CD4-positive, alpha-beta T cell treated with Interleukin-1 beta for 1 hour (primary cell): Measurements from ENCODE around the gene NOP9.

Experiments used
- DNase-seq, 2 donors: peaks; one replicate each; pipeline ENCODE4 v3.0.0-alpha.2; 2020 to 2022

Gene NOP9

DNA sequence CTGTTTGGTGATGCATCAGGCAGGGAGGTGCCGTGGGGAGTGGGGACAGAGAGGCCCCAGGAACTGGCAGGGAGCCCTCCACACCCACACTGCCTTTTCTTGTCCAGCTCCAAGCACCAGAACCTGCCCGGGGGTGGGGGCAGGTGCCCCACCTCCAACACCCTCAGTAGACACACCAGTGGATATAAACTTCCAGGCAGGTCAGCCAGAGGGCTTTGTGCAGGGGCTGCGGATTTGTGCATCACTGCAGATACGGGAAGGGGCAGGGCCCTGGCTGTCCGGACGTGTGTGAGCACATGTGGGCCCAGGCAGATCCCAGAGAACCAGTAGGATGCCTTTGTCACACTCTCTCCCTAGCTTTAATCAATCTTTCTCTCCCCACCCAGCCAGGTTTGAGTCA lies 35.4 kb upstream of the NOP9 start:
- DNase-seq: no peak

DNA sequence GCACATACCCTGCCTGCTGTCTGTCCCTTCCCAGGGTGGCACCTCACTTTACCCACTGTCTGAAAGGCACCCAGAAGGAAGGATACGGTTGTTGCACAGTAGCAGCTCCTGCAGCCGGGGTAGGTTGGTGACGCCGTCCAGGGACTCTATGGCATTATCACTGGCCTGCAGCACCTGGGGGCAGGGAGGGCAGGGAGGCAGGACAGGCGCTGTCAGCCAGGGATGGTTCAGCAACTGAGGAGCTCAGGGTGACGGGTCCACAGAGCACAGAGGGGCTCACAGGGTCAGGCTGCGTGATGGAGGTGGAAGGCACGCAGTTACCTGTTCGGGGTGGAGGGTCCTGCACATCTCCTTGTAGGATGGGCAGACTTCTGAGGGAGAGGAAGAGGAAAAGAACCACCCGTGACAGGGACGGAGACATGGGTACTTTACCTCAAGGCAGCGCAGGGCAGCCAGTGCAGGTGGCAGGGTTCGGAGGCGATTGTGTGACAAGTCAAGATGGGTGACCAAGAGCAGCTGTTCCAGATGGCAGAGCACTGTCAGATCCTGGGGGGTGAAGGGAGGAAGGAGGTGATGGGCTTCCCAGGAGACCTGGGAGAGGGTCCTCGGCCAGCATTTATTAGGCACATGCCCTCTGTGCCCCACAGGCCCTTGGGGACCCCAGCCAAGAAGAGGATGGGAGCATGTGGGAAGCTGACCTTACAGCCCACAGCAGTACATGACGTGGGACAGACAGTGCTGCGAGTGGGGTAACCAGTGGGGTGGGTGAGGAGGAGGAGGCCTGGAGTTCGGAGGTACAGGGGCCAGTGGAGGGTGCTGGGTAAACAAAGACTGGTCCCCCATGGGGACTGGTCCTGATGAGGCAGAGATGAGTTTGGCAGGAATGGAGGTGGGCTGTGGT lies 33.1 kb upstream of the NOP9 start:
- DNase-seq: no peak

DNA sequence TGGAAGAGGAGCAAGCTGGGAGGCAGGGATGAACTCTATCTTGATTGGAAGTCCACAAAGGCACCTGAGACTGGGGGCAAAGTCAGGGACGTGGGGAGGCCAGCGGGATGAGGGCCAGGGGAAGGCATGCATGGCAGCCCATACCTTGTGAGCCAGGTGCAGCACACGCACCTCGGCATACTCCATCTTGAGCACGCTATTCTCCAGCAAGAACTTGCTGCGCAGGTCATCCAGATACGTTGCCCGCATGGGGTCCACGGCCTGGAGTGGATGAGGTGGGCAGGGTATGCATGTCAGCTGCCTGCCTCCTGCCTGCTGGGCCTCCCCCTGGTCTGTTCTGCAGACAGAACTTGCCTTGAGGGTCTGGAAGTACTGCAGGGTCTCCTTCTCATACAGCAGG lies 32.1 kb upstream of the NOP9 start:
- DNase-seq: no peak

DNA sequence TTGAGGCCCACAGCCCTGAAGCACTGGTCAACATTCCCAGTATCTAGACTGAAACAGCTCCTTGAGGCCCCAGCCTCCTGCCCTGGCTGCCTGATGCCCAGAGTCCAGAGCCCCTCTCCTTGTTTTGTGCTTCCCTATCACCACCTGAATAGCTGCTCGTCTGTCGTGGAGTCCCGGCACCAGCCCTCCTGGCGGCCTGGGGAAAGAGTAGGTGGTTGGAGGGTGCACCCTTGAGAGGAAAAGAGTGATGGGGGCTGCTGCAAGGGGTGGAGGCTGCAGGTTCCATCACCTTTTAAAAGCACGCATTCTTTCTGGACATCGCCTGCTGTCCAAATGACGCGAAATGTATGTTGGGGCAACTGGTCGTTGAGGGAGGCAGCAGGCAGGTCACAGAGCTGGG lies 31.4 kb upstream of the NOP9 start:
- no peak for DNase-seq

DNA sequence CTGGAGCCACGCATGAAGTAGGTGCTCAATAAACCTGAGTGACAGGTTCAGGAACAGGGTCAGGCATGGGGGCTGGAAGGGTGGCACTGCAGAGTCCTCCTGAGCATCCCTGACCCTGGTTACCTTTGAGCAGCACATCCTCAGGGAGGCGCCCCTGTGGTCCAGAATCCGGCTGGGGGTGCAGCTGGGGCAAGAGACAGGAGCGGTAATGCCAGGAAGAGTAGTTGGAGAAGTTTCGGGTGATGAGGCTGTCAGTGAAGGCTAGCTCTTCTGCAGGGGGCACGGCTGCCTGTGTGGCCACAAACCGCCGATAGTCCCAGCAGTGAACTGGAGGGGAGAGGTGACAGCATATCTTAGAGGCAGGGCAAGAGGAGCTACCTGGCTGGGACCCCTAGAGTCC lies 30.3 kb upstream of the NOP9 start:
- no peak for DNase-seq

DNA sequence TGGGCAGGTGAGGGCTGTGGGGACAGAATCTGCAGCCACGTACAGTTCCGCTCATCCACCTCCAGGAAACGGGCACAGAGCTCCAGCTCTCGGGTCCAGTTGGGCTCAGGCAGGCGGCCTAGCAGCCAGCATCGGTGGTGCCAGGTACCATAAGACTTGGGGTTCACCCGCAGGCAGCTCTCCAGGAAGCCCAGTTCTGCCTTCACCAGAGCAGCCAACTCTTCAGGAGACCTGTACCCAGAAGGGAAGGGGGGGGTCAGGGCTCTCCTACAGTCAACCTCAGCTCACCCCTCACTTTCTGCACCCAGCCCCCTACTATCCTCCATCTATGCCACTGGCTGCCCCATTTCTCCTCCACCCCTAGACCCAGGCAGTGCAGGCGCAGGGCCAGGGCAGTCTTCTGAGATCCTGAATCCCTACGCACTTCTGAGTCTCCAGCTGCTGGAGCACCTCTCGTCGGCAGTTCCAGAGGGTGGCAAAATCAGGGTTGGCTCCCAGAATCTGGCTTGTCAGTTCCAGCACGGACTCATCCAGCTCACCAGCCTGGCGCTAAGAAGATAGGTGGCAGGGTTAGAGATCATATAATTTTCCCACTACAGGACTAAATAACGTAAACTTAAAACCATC lies 29.6 kb upstream of the NOP9 start:
- no peak for DNase-seq

DNA sequence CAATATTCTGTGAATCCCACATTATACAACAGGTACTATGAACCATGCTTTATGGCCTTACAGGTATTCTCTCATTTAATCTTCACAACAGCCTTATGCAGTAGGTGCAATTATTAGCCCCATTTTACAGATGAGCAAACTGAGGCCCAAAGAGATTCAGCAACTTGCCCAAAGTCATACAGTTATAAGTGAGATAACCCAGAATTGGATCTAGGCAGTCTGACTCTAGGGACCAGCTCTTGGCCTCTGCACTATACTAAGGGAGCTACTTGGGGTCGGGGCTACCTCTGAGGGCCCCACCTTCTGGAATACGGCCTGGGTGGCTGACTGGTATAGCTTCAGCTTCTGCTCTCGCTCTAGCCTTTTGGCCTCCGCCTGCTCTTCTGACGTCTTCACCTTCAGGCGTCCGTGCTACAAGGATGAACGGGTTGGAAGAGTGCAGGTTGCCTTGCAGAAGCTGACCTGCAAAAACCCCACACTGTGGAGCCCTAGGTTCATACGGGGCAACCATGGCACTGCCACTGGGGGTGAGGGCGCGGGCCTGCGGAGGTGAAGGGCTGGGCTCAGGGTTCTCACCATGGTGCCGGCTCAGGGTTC lies 29.0 kb upstream of the NOP9 start:
- DNase-seq: no peak

DNA sequence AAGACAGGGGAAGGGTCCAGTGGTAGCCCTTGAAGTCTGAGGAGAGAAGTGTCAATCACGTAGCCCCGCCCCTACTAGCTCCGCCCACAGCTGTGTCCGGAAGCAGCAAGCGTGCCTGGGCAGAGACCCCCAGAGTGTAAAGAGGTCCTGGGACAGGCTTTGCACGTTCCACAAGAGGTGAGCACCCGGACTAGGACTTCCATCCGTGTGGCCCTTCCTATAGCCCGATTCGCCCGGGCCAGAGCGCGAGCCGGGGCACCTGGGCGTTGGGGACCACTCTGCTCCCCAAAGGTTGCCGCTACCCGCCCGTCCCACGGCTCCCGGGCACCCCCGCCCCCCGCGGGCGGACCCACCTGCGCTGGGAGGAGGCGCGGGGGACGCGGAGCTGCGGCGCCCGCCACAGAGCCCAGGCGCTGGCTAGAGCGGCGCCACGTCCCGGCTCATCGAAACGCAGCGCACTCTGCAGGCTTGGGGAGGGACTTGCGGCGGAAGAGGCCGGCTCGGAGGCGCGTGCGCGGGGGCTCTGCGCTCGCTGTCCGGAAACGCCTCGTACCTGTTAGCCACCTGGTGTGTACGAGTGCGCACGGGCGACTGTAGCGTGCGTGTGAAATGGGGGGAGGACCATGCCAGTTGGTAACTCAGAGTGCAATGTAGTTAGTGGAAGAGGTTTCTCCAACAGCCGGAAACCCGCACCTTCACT lies 28.4 kb upstream of the NOP9 start, which contains the start of gene RABGGTA:
Gene RABGGTA (minus strand): TSS at position 464 of the 700 bp plus-strand sequence. CDS start 482 bp downstream, outside the sequence.
- peak; percentile 96 for DNase-seq

DNA sequence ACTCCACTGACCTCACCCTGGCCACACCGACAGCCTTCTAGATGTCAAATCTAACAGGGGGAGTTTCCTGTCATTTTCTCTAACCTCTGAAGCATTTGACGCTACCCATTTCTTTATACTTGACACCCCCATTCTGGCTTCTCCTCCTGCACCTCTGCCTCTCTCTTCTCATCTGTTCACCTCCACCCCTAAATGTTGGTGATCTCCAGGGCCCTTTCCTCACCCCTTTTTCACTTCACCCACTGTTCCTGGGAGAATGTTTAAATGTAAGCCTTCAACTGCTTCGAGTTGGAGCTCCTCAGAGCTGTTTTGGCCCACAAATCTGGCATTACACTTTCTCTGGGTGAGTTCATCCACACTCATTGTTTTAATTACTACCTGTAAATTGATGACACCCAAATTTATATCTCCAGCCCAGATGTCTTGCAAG lies 27.8 kb upstream of the NOP9 start:
- no peak for DNase-seq

DNA sequence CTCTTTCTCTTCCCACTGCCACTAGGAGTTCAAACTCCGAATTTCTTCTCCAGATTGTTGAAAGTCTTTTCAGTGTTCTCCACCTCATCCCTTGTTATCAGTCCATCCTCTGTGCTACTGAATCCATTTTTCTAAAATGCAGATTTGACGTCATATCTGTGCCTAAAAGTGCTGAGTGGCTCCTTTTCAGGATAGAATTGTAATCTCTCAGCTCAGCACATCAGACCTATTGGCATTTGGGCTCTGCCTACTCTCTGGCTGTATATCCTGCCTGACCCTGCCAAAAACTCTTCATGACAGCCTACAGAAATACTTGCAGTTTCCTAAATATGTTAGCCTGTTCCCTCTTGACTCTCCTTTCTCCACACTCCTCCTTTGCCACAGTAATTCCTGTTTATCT lies 27.2 kb upstream of the NOP9 start:
- DNase-seq: no peak

DNA sequence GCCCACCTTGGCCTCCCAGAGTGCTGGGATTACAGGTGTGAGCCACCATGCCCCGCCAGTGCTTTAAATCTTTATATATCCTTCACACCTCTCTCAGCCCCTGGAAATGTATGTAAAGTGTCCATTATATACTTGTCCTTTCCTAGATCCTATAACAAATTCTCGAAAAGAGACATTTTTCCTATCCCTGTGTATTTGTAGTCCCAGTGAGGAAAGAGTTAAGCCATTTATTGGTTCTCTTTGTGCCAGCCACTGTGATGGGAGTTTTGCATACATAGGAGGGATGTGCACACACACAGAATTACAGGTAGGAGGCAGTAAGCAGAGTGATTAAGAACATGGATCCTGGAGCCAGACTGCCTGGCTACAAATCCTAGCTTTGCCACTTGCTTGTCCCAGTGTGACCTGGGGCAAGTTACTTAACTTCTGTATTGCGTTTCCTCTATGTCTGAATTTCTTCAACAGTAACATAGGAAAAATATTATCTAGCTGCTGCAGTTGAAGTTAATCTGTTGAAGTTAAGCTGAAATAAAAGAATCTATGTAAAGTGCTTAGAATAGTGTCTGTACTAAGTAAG lies 26.1 kb upstream of the NOP9 start:
- peak in 1 of 2 donors; percentile 7 for DNase-seq

DNA sequence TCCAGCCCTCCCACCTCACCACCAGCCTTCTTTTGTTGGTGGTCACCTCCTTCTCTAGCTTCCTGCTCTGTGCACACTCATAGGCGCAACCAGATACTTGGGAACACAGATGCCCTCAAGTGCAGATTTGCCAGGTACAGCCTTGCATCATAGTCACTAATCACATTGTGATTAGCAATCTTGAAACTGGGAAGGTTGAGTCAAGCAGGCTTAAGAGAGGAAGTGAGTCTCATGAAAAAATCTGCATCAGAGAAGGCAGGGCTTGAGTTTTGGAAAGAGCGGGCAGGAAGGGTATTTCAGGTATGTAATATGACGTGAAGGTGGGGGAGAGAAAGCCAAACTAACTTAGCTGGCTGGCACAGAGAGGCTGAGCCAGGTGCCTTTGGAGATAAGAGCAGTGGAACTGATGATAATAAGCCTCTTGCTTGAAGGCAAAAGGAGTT lies 25.5 kb upstream of the NOP9 start:
- peak; percentile 49 to 63 for DNase-seq

DNA sequence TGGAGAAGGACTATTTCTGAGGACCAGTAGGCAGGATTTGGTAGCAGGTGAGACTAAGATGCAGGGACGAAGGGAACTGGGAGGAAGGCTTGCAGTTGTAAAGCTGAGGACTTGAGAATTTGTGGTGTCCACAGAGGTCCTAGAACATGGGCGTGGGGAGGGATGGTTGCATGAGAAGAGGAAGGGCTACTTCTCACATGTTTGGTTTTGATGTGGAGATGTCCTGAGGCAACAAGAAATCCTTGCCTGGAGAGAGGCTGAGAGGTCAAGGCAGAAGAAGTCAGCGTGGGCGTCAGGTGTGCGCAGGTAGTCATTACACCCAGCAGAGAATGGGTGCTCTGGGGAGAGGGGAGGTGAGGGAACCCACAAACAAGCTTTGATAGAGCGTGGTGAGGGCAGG lies 22.6 kb upstream of the NOP9 start:
- DNase-seq: no peak

DNA sequence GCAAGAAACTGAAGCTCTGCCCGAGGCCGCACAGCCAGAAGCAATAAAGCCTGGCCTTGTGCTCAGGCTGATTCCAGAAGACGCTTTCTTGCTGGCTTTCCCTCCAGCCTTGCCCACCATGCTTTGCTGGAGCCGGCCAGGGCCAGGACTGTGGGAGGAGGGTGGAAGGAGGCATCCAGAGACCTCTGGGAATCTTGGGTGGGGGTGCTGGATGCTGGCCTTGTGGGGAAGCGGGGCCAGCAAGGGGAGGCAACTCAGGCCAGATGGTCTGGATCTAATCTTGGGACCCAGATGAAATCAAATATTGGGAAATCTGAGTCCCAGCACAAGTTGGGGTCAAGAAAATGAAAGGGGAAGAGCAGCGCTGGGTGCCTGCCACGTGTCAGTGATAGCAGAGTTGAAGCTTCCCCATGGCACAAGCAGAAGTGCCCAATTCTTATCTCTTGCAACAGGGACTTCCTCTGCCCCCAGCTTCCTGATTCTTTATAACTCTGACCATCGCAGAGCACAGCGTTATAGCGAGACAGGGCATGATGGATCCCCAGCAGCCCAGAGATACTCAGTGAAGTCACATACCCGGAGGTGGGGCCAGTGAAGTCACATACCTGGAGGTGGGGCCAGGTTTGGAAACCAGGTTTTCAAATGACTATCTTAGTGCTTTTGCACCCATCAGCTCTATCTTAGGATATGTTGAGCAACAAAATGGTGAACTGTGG lies 21.9 kb upstream of the NOP9 start:
- DNase-seq: peak in 1 of 2 donors; percentile 51

DNA sequence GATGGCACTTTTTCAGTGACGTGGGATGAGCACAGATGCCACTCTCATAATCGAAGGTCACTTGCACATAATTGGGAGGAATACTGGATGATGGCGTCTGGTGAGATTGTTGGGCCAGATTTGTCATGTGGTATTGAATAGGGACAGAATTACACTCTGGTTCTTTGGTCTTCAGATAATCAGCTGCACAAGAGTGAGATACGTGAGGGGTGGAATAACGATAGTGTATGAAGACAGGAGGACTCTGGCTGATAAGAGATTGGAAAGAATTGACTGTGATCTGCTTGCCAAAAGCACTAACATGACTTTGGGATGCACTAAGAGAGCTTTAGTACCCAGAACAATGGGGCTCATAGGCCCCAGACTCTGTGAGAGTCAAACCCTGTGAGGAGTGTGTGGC lies 21.2 kb upstream of the NOP9 start:
- DNase-seq: no peak

DNA sequence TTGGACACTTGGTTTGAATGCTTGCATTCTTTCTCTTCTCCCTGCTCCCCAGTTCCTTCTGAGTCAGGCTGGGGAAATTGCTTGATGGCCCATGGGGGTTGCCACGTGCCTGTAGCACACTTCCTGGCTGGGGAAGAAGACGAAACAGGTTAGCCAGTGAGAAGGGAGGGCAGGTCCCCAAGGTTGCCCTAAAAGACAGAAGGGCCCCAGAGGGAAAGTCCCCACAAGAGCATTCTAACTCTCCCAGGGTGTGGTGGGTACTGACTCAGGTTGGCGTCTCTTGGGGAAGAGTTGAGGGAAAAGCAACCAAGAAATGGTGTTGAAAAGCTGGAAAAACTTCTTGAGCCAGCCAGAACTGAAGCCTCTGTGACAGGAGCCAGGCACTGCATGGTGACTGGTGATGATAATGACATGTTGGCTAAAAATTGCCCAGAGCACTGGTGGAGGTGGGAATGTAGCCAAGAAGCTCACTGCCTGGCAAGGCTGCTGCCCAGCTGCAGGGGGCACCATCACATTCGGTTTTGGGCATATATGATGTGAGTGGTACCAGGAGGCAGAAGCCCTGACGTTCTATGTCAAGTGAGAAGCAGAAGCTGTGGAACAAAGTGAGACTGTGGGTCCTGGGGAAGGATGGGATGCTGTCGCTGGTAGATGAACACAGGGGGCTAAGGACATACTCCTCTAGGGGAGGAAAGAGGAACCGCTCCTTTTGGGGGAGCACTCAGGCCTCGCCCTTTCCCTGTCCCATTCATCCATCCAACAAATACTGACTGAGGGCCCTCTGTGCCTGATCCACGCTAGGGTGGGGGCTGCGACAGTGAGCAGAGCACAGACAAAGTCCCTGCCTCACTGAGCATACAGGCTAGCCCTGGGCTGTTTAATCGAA lies 20.1 kb upstream of the NOP9 start:
- DNase-seq: peak; percentile 65 to 72

DNA sequence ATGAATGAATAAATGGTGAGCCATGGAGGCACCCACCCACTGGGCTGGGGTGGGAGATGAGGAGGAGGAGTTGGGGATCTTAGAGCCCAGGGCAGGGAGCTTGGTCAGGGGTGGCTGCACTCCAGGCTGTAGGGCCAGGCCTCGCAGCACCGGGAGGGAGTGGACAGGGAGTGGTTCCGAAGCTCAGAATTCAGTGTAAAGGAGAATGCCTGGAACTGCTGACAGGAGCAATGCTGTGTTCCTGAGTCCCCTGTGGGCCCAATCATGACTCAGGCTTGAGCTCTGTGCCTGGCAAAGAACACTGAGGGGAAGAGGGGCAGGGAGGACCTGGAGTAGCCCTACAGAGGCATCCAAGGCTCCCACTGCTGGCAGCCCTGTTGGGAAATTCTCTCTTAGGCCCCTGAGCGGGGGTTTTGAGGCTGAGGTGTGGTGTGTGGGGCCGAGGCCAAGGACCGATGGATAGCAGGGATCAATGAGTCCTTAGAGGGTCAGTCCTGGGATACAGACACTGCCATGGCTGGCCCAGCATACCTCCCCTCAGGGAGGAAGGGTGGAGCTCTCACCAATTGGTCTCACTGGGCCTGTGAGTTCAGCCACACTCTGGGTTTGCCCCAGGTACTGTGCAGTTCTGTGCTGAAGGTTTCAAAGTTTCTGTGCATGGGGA lies 18.7 kb upstream of the NOP9 start:
- DNase-seq: no peak

DNA sequence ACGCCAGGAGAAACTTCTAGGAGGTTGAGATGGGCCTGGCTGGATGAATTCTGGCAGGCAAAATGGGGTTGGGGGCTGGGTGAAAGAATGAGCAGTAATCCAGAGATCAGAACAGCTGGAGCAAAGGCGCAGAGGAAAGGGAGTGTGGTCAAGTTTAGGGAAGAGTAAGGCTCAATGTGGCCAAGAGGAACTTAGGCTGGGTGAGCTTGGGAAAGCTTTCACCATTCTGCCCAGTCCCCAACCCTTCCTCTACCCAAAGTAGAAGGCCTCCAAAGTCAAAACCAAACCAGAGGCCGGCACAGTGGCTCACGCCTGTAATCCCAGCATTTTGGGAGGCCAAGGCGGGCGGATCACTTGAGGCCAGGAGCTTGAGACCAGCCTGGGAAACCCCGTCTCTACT lies 18.0 kb upstream of the NOP9 start:
- no peak for DNase-seq

DNA sequence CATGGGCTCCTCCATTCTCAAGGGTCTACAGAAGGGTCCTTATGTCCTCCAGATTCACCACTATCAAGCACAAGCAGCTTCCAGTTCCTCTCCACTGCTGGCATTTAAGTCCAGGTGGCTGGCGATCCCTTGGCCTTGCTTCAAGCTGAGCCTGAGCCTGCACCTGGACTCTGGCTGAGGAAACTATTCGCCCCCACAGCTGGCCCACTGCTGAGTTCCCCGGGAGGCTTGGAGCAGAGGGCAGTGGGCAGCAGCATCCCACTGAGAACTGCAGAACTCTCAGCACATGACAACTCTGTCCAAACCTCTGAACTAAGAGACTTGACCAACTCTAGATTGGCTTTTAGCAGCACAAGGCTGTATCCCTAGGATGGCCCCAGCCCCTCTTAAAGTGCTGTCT lies 16.9 kb upstream of the NOP9 start:
- no peak for DNase-seq

DNA sequence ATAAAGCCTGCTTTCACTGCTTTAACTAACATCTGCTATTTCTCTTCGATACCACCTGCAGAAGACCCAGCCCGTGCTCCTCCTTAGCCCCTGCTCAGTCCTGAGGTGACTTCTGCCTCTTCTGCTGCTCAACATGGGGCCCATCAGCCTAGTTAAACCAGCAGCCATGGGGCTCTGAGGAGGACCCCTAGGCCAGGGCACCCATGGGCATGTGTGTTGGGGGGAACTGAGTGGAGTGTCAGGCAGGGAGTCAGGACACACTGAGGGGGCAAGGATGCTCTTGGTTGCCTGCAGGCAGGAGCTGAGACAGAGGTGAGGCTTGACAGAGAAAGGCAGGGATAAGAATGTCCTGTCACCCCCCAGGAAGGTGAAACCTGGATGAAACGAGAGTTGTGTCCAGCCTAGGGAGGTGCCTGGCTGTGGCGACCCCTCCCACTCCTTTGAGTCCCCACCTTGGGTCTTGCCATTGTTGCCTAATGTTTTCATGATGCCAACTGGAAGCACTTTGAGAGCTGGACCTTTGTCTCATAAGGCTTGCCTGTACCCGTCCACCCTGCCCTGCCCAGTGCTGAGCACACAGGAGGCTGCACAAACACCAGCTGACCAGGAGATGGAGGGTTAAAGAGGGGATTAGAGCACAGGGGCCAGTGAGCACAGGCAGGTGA lies 15.7 kb upstream of the NOP9 start:
- DNase-seq: no peak
